HepG2 (cell line): ENCODE data around the gene B3GAT3. TPM values are rescaled to one million over a fixed set of nuclear protein-coding genes. Genes with fewer than 3 reads are reported as not detected.

Experiments
- DMAP1 ChIP-seq: IDR thresholded peaks from 2 replicates; pipeline ENCODE4 v1.6.1; 2016
- FOXC1 ChIP-seq: sonication (generic); formaldehyde crosslinking; IDR thresholded peaks from 2 replicates; pipeline ENCODE4 v1.8.0; 2022; ENCODE audit warnings: mild to moderate bottlenecking, missing genetic modification reagents, borderline replicate concordance
- MAFG ChIP-seq: sonication (generic); formaldehyde crosslinking; IDR thresholded peaks from 2 replicates; pipeline ENCODE4 v1.5.1; 2020; ENCODE audit warnings: mild to moderate bottlenecking, missing genetic modification reagents
- NCOR1 ChIP-seq: fragments of 200-600 bp; sonication (generic); IDR thresholded peaks from 2 replicates; pipeline ENCODE4 v1.7.0; 2017; ENCODE audit warnings: antibody characterized with exemption, low read length, borderline replicate concordance
- NR2C2 ChIP-seq: sonication (generic); formaldehyde crosslinking; IDR thresholded peaks from 2 replicates; pipeline ENCODE4 v1.4.0; 2020; ENCODE audit warnings: missing genetic modification reagents, mild to moderate bottlenecking, moderate library complexity, borderline replicate concordance
- NRL ChIP-seq: sonication (generic); formaldehyde crosslinking; IDR thresholded peaks from 2 replicates; pipeline ENCODE4 v1.5.0; 2020; ENCODE audit warnings: missing genetic modification reagents, mild to moderate bottlenecking, moderate library complexity, borderline replicate concordance
- SNAPC2 ChIP-seq: sonication (generic); formaldehyde crosslinking; IDR thresholded peaks from 2 replicates; pipeline ENCODE4 v1.8.1; 2022; ENCODE audit warnings: mild to moderate bottlenecking, missing genetic modification reagents
- SNAPC4 ChIP-seq: sonication (generic); formaldehyde crosslinking; IDR thresholded peaks from 2 replicates; pipeline ENCODE4 v1.4.0; 2020; ENCODE audit warnings: mild to moderate bottlenecking, missing genetic modification reagents
- TMF1 ChIP-seq: sonication (generic); formaldehyde crosslinking; IDR thresholded peaks from 2 replicates; pipeline ENCODE4 v1.8.1; 2022; ENCODE audit warnings: low read depth, missing genetic modification reagents
- ZNF101 ChIP-seq: sonication (generic); formaldehyde crosslinking; IDR thresholded peaks from 2 replicates; pipeline ENCODE4 v1.4.0; 2020; ENCODE audit warnings: mild to moderate bottlenecking, low read depth, missing genetic modification reagents, borderline replicate concordance
- ZNF160 ChIP-seq: sonication (generic); formaldehyde crosslinking; IDR thresholded peaks from 2 replicates; pipeline ENCODE4 v1.8.0; 2022; ENCODE audit warnings: mild to moderate bottlenecking, inconsistent platforms, missing genetic modification reagents
- ZNF24 ChIP-seq: fragments of 450-650 bp; IDR thresholded peaks from 2 replicates; pipeline ENCODE4 v1.6.1; 2017; ENCODE audit warnings: antibody characterized with exemption, mild to moderate bottlenecking
- ZNF350 ChIP-seq: sonication (generic); formaldehyde crosslinking; IDR thresholded peaks from 2 replicates; pipeline ENCODE4 v1.4.0; 2020; ENCODE audit warnings: mild to moderate bottlenecking, low read depth, missing genetic modification reagents, borderline replicate concordance
- ZNF468 ChIP-seq: sonication (generic); formaldehyde crosslinking; IDR thresholded peaks from 2 replicates; pipeline ENCODE4 v1.8.0; 2022; ENCODE audit warnings: mild to moderate bottlenecking, moderate library complexity, missing genetic modification reagents
- ZNF678 ChIP-seq: sonication (generic); formaldehyde crosslinking; IDR thresholded peaks from 2 replicates; pipeline ENCODE4 v1.4.0; 2020; ENCODE audit warnings: mild to moderate bottlenecking, missing genetic modification reagents
- ZNF691 ChIP-seq: sonication (generic); formaldehyde crosslinking; IDR thresholded peaks from 2 replicates; pipeline ENCODE4 v1.4.0; 2020; ENCODE audit warnings: missing genetic modification reagents, low read depth, mild to moderate bottlenecking, borderline replicate concordance
- ZNF749 ChIP-seq: sonication (generic); formaldehyde crosslinking; IDR thresholded peaks from 2 replicates; pipeline ENCODE4 v1.8.0; 2022; ENCODE audit warnings: mild to moderate bottlenecking, missing genetic modification reagents, moderate library complexity, borderline replicate concordance
- polyA plus RNA-seq, 8 experiments: library from polyadenylated mRNA; depleted of rRNA in 3 of 8; stranded (reverse) in 7 of 8; unstranded in 1 of 8; fragments of >200 nt; fragmentation: Illumina TruSeq in 4 of 8; extraction: Trizol in 4 of 8; gene quantifications; 2 replicates each; pipeline versions ENCODE4 v1.2.1 to v1.2.3, GENCODE V29; 2011 to 2016; ENCODE audit warnings: low read depth in 4 of 8, missing spikeins in 1 of 8, mixed read lengths in 1 of 8; ENCODE audit not compliant: insufficient read depth in 1 of 8
- total RNA-seq, 5 experiments: library from RNA; depleted of rRNA; stranded (reverse); fragments of >200 nt; fragmentation: Illumina TruSeq; extraction: Trizol; gene quantifications; 2 replicates each; pipeline ENCODE4 v1.2.3, GENCODE V29; 2016; ENCODE audit warnings: low read depth in 1 of 5
- TF ChIP-seq, protein P1 (sequence below): fragments of 450-650 bp; IDR thresholded peaks from 2 replicates; pipeline ENCODE4 v1.6.1; 2017
- TF ChIP-seq, protein P2 (sequence below): sonication (generic); formaldehyde crosslinking; IDR thresholded peaks from 2 replicates; pipeline ENCODE4 v1.5.0; 2020; ENCODE audit warnings: missing genetic modification reagents

B3GAT3 gene
- total and polyA plus RNA-seq, 2 of the 13 experiments (the other 11 are each of a cell fraction or from before 2014, with no cell fraction given), result 21.3 to 26.1 TPM

DNA sequence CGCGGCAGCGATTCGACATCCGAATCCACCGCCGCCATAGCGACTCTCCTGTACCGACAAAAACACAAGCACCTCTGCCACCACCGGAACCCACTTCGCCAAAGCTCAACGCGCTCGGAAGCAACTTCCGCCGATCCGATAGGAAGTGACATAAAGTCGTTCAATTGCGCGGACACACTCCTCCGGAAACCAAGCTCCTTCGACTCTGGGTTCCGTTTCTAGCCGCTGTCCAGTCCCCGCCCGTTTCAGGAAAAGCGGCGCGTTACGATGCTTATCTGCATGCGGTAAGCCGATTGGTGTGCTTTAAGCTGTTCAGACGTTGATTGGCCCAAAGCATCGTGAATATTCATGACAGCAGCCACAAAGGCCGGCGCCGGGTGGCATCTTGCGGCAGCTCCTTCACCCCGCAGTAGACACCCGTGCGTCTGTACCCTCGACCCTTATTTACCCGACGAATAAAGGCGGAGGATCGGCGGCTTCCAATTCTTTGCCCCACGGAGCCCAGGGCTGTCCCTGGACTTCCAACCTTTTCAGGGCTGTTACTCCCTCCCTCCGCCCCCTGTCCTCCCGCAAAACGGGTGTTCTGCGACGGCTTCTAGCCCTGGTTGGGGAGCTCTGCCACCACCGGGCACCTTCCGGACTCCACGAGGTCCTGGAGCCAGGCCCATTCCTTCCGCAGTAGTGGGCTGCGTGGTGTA is 30.2 kb downstream of the B3GAT3 start, which contains the start of gene TUT1 (continued):
- peak; percentile 99 for TF ChIP-seq SNAPC4 (CRISPR knock-in tag)
- TF ChIP-seq FOXC1 (CRISPR knock-in tag), result 0 out of 2 replicates have a peak, but pooled peaks have one; percentile 77
- TF ChIP-seq, protein P1, sequence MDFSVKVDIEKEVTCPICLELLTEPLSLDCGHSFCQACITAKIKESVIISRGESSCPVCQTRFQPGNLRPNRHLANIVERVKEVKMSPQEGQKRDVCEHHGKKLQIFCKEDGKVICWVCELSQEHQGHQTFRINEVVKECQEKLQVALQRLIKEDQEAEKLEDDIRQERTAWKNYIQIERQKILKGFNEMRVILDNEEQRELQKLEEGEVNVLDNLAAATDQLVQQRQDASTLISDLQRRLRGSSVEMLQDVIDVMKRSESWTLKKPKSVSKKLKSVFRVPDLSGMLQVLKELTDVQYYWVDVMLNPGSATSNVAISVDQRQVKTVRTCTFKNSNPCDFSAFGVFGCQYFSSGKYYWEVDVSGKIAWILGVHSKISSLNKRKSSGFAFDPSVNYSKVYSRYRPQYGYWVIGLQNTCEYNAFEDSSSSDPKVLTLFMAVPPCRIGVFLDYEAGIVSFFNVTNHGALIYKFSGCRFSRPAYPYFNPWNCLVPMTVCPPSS, result no peak
- no peak for TF ChIP-seq MAFG (CRISPR knock-in tag)
- TF ChIP-seq ZNF749, result no peak
- TF ChIP-seq, protein P2, sequence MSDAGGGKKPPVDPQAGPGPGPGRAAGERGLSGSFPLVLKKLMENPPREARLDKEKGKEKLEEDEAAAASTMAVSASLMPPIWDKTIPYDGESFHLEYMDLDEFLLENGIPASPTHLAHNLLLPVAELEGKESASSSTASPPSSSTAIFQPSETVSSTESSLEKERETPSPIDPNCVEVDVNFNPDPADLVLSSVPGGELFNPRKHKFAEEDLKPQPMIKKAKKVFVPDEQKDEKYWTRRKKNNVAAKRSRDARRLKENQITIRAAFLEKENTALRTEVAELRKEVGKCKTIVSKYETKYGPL, result 0 out of 2 replicates have a peak, but pooled peaks have one; percentile 60
- TF ChIP-seq ZNF691 (CRISPR knock-in tag), result peak; percentile 73; the same call in 1 of the 2 replicates
- peak; percentile 60; the same call in 1 of the 2 replicates for TF ChIP-seq NCOR1
- no peak for TF ChIP-seq ZNF678 (CRISPR knock-in tag)
- TF ChIP-seq ZNF160 (CRISPR knock-in tag), result no peak
- TF ChIP-seq DMAP1 (CRISPR knock-in tag), result peak; percentile 94
- TF ChIP-seq TMF1, result no peak
- peak; percentile 89 for TF ChIP-seq NR2C2 (CRISPR knock-in tag)
- no peak for TF ChIP-seq ZNF101 (CRISPR knock-in tag)
- peak; percentile 99 for TF ChIP-seq SNAPC2 (CRISPR knock-in tag)
- TF ChIP-seq ZNF350 (CRISPR knock-in tag), result peak; percentile 95
- no peak for TF ChIP-seq ZNF468
- TF ChIP-seq NRL, result peak; percentile 1; the same call in 1 of the 2 replicates
- TF ChIP-seq ZNF24, result peak; percentile 58; the same call in 1 of the 2 replicates
